PC-3 (cell line): ENCODE data around the gene EDDM3A.

ENCODE experiments used
- CTCF ChIP-seq: fragments of 300-600 bp; sonication (generic); conservative IDR thresholded peaks from 2 replicates; pipeline ENCODE4 v1.5.1; 2017; ENCODE audit warnings: antibody characterized with exemption, low read depth, mild to moderate bottlenecking, low read length
- EZH2 ChIP-seq: fragments of 300-600 bp; sonication (generic); IDR thresholded peaks from one replicate; pipeline ENCODE4 v1.6.1; 2017; ENCODE audit warnings: antibody characterized with exemption, mild to moderate bottlenecking, low read length; ENCODE audit not compliant: unreplicated experiment
- EZH2phosphoT487 ChIP-seq: fragments of 300-600 bp; sonication (generic); IDR thresholded peaks from 2 replicates; pipeline ENCODE4 v1.6.1; 2018; ENCODE audit warnings: mild to moderate bottlenecking, antibody characterized with exemption, low read length, borderline replicate concordance

GRCh38 chr14:20750194-20750593 is 4.5 kb downstream of the EDDM3A start:
- TF ChIP-seq CTCF (no peak), EZH2phosphoT487 (no peak), EZH2 (no peak)
